NCI-H128 (cell line): Measurements from ENCODE around the gene OSBPL5.
A peak's percentile ranks its signal among the peaks of the same experiment; 100 is the strongest.
"Not testable (repeated sequence)": the region's sequence is repeated elsewhere in the genome, so short reads cannot be mapped to it uniquely, and the experiment has no call there.

Experiments used
- DNase-seq: peaks from one replicate; lab custom pipeline; 2025; ENCODE audit not compliant: unreplicated experiment; lab: John Stamatoyannopoulos, UW

OSBPL5 gene

DNA sequence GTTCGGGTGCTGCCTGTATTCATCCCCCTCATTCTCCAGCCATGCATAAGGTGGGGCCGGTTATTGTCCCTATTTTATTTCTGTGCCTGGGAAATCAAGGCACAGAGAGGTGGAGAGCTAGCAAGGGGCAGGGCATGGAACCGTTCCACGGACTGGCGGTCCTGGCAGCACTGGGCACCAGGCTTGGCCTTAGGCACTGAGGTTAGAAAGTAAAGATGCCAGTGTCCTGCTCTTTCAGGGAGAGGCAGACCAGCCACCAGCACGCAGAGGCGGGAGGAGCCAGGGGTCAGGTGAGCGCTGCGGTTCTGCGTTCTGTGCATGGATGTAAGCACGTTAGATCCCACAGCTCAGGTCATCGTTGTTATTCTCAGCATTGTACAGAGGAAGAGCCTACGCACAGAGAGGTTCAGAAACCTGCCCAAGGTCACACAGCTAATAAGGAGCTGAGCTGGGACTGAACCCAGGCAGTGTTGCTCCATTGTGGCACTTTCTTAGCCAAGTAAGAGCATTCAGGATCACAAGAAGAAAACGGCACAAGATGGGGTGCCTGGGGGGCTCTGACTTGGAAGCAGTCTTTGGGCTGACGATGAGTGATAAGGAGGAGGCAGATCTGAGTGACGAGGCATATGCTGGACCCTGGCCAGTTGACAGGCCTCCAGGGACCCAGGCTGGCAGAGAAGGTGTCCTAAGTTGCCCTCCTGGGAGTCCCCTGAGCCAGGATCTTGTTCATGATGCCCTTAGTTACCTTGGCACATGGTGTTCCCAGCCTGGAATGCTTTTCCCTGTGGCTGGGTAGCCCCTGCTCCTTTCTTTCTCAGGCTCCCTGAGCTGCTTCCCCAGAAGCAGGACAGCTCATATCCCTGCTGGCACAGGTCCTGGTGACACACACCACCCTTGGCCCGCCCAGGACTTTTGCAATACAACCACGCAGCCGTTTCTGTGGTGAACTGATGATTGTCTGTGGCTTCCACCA is 41.1 kb downstream of the OSBPL5 start:
- DNase-seq: no peak

DNA sequence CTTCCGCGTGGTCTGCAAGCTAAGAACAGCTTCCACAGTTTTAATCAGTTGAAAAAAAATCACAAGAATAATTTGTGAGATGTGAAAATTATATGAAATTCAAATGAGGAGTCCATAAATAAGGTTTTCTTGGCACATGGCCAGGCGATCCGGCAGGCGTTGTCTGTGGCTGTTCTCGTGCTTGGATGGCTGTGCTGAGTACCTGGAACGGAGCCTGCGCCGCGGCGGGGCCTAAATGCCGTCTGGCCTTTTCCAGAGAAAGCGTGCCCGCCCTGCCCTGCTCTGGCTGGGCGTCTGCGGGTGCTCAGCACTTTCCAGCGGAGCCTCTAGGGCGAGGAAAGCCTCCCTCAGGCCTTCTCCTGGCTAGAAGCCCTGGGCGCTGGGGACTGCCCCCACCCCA is 41.8 kb downstream of the OSBPL5 start:
- peak; percentile 23 for DNase-seq

DNA sequence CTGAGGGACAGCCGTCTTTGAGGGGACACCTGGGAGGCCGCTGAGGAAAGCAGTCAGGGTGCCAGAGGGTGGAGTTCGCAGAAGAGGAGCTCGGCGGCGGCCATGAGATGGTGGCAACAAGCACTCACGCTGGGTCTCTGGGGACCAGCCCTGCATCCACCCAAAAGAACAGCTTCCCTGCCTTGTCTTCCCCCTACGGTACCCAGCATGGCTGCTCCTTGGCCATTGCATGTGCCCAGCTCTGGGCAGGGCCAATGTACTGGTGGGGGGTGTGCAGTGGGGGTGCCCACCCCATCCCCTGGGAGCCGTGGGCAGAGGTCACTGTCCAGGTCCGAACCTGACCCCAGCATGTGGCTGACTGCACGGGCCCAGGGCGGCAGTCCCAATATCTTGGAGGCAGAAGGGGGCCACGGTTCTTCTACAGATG is 42.3 kb downstream of the OSBPL5 start:
- DNase-seq: no peak

DNA sequence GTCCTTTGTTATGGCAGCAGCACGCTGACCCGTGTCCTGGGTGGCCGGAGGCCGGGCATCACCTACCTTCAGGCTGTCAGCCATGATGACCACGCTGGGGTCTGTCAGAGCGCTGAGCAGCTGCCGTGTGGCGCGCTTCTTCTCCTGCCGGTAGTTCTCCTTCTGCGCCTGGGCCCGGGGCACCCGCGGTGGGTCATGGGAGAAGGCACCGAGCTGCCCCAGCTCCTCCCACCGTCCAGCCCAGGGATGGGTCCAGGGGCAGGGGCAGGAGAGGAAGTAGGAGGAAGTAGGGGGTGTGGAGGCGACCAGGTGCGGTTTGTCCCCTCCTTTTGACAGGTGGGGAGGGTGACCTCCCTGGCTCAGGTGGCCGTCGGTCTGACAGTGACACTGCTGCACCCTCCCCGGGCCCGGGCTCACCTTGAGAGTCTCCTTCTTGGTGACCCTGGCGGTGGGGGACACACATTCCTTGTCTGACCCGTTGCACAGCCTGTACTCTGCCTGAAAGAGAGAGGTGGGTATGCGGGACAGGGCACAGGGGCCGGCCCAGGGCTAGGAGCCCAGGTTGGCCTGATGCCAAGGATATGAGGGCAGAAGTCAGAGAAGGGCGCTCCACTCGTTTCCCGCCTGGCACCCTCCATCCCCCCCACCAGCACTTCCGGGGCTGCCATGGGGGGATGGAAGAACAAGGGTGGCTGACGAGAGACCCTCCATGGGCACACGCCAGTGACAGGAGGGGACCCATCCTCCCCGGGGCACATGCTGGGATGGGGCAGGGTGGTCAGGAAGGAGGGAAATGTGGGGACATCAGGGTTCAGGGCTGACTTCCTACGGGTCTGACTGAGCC is 43.0 kb downstream of the OSBPL5 start:
- DNase-seq: no peak

DNA sequence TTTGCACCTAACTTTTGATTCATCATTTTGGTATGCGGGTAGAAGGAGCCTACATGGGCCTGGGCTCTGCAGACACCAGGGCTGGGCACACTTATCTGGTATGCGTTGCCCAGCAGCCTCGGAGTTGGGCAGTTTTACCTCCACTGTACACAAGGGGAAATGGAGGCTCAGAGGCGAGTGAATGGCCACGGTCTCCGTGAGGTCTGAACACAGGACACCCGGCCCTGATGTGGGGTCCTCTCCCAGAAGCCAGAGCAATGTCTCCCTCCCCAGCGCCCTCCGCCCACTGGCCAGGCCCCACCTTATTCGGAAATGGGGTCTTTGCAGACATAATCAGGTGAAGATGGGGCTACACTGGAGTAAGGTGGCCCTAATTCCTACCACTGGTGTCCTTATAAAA is 43.7 kb downstream of the OSBPL5 start:
- no peak for DNase-seq

DNA sequence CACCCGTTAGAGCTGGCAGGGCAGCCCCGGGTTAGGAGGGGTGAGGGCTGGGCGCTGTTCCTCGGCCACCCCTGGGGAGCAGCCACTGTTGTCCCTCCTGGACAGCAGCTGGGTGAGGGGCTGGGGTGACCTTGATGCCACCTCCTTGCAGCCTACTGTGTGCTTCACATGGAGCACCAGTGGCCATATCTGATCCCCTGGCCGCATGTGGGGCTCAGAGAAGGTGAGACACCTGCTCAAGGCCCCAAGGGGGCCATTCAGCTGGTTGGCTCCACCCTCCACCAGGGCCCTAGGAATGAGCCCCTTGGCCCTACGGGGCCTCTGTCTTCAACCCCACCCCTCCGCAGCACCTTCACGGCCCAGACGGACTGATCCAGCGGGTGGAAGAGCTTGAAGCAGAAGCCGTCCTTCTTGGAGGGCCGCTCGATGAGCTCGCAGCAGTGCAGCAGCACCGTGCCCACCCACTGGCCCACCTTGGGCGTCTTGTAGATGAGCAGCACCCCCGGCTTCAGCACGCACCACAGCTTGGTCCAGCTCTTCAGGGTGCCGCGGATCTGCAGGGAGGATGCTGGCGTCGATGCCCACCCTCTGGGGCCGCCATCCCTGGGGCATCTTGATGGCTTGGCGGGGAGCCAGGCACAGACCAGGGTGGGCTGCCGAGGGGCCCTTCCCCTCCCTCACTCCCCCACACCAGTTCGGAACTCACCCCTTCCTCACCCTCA is 44.9 kb downstream of the OSBPL5 start:
- no peak for DNase-seq

DNA sequence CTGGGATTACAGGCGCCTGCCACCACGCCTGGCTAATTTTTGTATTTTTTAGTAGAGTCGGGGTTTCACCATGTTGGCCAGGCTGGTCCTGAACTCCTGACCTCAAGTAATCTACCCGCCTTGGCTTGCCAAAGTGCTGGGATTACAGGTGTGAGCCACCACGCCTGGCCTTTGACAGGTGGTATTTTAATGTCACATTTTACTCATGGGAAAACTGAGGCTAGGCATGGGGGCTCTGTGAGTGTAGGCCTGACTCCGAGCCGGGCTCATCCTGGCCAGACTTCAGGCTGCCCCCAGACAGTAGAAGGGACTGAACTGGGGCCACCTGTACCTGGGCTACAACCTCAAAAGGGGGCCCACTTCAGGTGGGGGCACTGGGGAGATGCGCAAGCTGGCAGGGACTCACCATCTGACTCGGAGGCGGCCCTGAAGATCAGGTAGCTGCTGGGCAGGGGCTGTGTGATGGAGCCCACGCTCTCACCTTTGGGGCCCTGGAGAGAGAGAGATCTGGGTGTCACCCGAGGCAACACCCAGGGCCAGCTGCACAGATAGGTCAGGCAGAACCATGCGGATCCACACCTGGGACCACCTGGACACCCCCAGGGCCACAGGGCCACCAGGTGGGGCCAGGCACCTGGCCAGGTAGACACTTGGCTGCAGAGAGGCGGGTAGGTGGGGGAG is 45.8 kb downstream of the OSBPL5 start:
- no peak for DNase-seq

DNA sequence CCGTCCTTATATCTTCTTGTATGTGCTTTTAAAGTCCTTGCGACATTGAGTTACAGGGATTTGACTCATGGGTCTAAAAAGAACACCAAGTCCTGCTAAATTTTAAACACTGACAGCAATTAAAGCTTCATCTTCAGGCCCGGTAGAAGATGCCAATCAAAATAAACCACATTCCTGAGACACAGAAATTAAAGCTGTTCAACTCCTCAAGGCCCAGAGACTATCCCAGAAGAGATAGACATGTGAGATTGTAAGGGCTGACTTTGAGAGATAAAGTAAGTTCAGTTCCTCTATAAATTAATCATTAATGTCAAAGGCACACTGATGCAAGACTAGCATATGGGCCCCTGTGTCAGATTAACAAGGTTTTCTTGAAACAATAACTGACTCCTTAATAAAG is 49.8 kb downstream of the OSBPL5 start:
- DNase-seq: no peak

DNA sequence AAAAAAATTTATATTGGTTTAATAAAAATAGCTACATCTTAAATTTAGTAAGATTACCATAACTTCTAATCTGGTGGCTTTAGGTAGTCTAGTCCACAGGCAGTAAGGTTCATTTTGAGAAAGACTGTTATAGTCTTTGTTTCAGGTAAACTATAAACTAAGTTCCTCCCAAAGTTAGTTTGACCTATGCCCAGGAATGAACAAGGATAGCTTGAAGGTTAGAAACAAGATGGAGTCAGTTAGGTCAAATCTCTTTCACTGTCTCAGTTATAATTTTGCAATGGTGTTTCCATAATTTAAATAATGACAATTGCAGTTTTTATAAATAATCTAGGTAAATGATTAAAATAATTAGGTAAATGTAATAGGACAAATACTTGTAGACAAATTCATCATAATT is 51.4 kb downstream of the OSBPL5 start:
- not testable (repeated sequence) for DNase-seq

DNA sequence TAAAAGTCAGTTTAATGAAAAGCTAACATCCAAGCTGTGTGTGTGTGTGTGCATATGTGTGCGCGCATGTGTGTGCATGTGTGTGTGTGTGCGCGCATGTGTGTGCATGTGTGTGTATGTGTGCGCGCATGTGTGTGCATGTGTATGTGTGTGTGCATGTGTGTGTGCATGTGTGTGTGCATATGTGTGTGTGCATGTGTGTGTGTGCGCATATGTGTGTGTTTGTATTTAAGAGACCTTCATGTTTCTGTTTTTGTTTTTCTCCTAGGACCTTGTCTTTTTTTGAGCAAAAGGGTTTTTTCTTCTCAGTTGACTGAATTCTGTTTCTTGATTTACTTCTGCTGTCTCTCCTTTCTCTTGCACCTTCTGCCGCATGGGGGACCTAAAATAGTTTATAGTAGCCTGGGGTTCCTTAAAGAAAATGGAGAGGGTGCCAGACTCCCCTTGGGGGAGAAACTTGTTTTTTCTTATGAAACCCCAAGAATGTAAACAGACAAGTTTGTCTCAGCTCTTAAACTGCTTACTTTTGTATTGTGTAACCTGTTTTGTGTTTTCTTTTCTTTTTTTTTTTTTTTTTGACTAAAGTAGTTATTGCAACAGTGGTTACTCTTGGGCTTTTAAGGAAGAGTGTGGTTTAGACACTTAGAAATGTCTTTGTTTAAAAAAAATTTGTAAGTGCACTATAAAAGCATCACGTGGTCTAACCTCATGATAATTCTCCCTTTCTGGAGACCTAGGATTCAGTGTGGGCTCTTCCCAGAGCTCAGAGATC is 53.0 kb downstream of the OSBPL5 start:
- DNase-seq: no peak

DNA sequence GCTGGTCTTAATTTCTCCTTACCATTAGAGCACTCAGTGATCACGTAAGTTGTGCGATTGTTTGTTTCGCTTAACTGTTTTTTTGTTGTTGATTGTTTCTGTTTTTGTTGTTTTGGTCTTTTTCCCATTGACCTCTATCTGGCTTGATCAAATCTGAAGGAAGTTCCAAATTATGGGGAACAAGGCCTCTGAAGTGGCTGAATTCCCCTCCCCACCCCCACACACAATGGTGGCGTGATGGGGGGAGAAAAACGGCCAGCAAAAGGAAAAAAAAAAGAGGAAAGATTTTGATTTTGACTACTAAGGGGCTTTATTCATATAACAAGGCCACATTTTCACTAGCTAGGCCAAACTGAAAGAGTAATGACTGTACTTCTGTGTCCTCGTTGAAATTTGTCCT is 53.6 kb downstream of the OSBPL5 start:
- no peak for DNase-seq

DNA sequence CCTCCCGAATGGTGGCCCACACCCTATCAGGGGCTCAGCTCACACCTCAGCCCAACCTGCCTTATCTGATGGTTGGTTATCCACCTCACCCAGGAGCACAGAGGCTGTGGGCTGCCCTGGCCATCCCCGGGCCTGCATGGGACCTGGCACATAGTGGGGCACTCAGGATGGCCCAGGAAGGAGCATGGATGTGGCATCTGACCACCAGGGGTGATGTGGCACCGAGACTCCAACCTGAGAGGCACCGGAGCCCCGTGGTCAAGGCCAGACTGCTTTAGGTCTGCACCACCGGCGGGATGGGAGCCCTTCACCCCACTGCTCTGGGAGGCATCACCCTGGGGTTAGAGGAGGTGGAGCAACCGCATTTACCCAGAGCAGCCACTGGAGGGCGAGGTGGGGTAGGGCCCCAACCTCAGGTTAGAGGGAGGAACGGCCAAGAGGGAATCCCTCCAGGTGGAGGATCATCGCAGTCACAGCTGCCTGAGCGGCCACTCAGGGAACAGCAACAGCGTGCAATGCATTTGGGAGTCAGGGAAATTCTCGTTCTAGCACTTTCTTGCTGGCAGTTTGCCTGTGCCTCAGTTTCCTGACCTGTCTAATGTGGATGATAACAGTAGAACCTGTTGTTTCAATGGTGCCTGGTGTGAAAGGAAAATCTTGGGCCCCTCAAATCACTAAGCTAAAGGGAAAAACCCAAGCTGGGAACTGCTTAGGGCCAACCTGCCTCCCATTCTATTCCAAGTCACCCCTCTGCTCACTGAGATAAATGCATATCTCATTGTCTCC is 55.0 kb downstream of the OSBPL5 start:
- DNase-seq: peak; percentile 4

DNA sequence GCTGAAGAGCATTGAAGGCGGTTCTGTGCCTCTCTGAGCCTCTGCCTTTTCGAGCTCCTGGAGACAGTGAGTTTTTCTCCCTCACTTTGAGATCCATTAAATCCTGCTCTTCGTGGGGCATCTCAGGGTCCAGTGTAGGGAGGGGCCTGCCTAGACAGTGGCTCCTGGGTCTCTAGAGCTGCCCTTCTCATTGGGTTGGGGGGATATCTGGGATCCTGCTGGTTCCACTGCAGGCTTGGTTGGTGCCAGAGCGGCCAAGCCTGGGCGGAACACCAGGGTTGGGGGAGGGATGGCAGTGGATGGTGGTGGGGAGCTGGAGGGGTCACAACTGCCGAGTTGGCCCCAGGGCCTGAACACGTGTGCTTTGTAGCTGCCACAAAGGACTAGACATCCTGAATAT is 55.7 kb downstream of the OSBPL5 start:
- no peak for DNase-seq

DNA sequence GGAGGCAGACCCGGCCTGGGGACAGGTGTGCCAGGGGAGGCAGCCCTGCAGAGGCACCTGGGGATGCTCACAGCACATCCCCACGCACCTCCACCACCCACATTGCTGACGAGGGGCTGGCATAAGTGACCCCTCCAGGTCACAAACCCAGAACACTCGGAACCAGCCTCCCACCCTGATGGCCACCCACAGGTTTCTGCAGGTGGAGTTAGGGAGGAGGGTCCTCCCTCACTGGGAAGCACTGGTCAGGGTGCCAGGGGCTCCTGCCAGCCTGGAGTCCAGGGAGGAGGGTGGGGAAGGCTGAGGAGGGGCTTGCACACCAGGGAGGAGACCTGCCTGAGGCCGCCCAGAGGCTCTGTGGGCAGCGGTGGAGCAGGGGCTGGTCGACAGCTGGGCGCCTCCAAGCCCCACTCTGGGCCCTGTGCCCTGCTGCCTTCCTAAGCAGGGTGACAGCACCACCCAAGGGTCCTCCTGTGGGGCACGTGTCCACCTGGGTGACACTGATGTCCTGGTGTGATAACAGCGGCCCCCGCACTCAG is 56.9 kb downstream of the OSBPL5 start:
- DNase-seq: no peak

DNA sequence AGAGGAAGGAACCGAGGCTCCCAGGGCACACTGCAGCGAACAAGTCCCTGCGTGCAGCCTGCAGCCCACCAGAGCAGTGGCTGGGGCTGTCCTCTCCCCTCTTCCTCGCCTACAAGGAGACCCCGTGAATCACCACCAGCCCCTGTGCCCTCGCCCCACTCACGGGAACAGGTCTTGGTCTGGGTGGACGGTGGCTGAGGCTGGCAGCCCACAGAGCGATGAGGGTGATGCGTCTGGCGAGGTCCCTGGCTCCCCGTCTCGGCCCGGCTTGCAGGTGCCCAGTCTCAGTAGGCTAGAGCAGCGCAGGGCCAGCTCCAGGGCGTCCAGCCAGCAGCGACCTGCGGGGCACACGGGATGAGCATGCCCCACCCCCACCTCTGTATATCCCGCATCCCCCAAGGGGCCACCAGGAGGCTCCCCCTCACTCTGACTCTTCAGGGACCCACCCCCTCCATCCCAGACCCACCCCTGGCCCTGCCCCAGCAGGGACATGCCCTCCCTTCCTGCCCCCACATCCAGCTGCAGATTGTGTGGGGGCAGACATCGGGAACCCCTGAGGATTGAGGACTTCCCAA is 57.4 kb downstream of the OSBPL5 start:
- DNase-seq: no peak

DNA sequence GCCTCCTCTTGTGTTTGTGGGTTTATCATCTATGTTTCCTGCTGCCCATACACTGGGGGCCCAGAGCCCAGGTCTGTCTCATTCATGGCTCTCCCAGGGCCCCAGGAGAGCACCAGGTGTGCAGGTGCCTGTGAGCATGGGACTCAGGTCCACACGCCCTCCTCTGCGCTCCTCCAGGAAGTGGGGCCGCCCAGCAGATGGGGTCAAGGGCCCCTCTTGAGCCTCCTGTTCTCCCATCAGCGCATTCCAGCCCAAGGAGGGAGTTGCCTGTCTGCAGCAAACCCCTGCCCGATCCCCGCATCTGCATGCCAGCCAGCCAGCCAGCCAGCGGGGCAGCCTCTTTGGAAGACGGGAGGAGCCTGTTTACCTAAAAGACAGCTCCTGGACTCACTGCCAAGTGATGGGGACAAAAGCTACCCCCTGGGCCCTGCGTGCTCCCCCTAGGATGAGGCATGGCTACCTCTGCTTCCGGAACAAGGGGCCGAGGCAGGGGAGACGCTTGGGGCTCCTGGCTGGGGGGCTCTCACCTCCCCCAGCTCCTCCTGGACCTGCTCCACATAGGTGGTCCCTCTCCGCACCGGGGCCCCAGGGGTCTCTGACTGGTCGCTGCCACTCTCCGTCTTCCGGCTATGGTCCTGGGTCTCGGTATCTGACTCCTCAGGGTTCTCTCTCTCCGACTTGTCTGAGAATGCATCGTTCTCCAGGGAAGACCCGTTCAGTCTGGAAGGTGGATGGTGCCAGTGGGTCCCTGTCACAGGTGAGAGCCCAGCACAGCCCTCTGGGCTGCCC is 58.2 kb downstream of the OSBPL5 start:
- DNase-seq: no peak

DNA sequence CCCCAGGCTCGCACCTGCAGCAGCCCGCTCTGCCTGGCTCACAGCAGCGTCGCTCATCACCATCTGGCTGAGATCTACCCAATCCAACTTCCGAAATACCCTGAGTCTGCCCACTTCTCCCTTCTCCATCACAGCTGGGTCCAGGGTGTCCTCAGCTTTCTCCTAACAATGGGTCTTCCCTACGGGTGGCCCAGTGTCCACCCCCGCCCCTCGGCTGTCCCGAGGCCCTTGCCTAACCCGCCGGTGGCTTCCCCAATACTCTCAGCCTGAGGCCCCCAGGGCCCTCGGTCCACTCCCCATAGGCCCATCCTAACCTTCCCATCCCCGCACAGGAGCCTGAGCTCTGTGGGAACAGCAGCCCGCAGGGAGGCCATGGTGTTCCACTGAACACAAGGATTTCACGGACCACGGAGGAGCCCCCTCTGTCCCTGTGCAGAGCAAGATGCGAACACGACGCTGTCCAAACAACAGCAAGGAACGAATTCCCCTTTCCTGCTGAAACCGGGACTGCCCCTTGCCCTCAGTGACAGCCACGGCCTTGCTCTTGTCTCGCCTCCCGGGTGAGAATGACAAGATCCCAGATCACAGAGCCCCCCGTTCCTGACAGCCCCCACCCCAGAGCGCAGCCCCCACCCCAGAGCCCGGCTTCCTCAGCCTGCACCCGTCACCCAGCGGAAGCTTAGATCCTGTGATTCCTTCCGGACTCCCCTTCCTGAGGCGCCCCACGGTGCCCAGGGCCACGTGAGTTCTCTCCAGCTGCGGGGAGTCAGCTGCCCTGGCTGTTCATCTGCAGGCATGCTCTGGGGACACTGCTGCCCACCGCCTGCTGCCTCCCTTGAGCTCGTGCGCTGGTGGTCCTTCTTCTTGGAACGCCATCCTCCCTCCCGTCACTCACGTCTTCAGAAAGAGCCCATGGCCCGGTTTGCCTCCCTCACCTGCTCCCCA is 59.0 kb downstream of the OSBPL5 start:
- no peak for DNase-seq
